HepG2 (cell line): ENCODE data around the gene AQP7. TPM values are rescaled to one million over a fixed set of nuclear protein-coding genes. Genes with fewer than 3 reads are reported as not detected.

Experiments used
- ATAC-seq: fragments of 200-7000 bp; cut with Tn5 transposase; 3 replicates; pipeline ENCODE4 v1.9.1; 2020; ENCODE audit warnings: mild to moderate bottlenecking, moderate library complexity
- BruUV-seq: library from RNA; stranded (reverse); fragments of 400-500 nt; replicated peaks from 2 replicates; lab custom pipeline; 2021; lab: Mats Ljungman, UMichigan
- CTCF ChIA-PET: fragments of 300-600 bp; formaldehyde crosslinking; extraction: SDS; loops from one replicate; lab custom pipeline; 2021; ENCODE audit warnings: low total read pairs, inconsistent platforms, low intra/inter-chr PET ratio; lab: Yijun Ruan, JAX
- POLR2A ChIA-PET: fragments of 350-600 bp; sonication (Branson Sonifier 250); formaldehyde crosslinking; loops from one replicate; lab custom pipeline; 2020; ENCODE audit warnings: antibody characterized with exemption, inconsistent platforms; lab: Yijun Ruan, JAX
- DNase-seq: peaks from one replicate; pipeline ENCODE4 v3.0.0-alpha.2; 2015; ENCODE audit warnings: low spot score
- FAIRE-seq: peaks from 3 replicates; lab custom pipeline; 2011; peaks lifted over from hg19 to GRCh38; lab: Jason Lieb, UNC
- H2AFZ ChIP-seq: one replicate; pipeline ENCODE4 v1.6.1; 2011; ENCODE audit warnings: low read length, inconsistent platforms
- H3K27ac ChIP-seq: fragments of 300-600 bp; 3 replicates; pipeline ENCODE4 v1.8.0; 2011; ENCODE audit warnings: mixed run types, mild to moderate bottlenecking, mixed read lengths, low read length, inconsistent platforms; ENCODE audit not compliant: insufficient read depth; ENCODE audit errors: extremely low read length
- H3K27me3 ChIP-seq, 2 experiments: fragments of 200-600 bp in 1 of 2; 2 replicates in 1 of 2; 3 replicates in 1 of 2; pipeline versions ENCODE4 v1.6.0 to v1.8.0; 2011; ENCODE audit warnings: low read length in 2 of 2, mild to moderate bottlenecking in 2 of 2, moderate library complexity in 2 of 2, inconsistent platforms in 1 of 2; ENCODE audit not compliant: insufficient read depth in 2 of 2, control insufficient read depth in 1 of 2
- H3K36me3 ChIP-seq, 2 experiments: fragments of 200-600 bp in 1 of 2; replicated peaks in 1 of 2; 2 replicates in 1 of 2; 3 replicates in 1 of 2; pipeline versions ENCODE4 v1.5.1 to v1.8.0; 2011; ENCODE audit warnings: low read length in 2 of 2, inconsistent platforms in 1 of 2; ENCODE audit not compliant: insufficient read depth in 2 of 2, control insufficient read depth in 1 of 2
- H3K4me1 ChIP-seq: 2 replicates; pipeline ENCODE4 v1.5.1; 2012; ENCODE audit warnings: low read length, inconsistent platforms; ENCODE audit not compliant: insufficient read depth
- H3K4me2 ChIP-seq: 2 replicates; pipeline ENCODE4 v1.6.0; 2011; ENCODE audit warnings: low read depth, low read length, inconsistent platforms
- H3K4me3 ChIP-seq, 3 experiments: fragments of 200-600 bp in 1 of 3; sonication (generic), shearing (Covaris generic) in 1 of 3; replicated peaks in 1 of 3; 2 replicates each; pipeline ENCODE4 v1.5.1; 2011 to 2016; ENCODE audit warnings: low read length in 3 of 3, inconsistent platforms in 2 of 3, low read depth in 2 of 3, mild to moderate bottlenecking in 2 of 3, control low read depth in 1 of 3, mixed read lengths in 1 of 3; ENCODE audit not compliant: insufficient read depth in 1 of 3
- H3K79me2 ChIP-seq: one replicate; pipeline ENCODE4 v1.6.1; 2011; ENCODE audit warnings: low read length, inconsistent platforms; ENCODE audit not compliant: insufficient read depth
- H3K9ac ChIP-seq: 2 replicates; pipeline ENCODE4 v1.6.0; 2011; ENCODE audit warnings: mild to moderate bottlenecking, low read depth, low read length, inconsistent platforms; ENCODE audit not compliant: insufficient read depth
- H3K9me3 ChIP-seq: 2 replicates; pipeline ENCODE4 v1.5.1; 2012; ENCODE audit warnings: mild to moderate bottlenecking, low read length
- H4K20me1 ChIP-seq: 2 replicates; pipeline ENCODE4 v1.6.0; 2011; ENCODE audit warnings: inconsistent platforms, mild to moderate bottlenecking, low read length, moderate library complexity; ENCODE audit not compliant: insufficient read depth
- AGO1 ChIP-seq: fragments of 200-400 bp; formaldehyde crosslinking; IDR thresholded peaks from 2 replicates; pipeline ENCODE4 v1.6.1; 2017; ENCODE audit warnings: mild to moderate bottlenecking, low read depth, low read length, moderate library complexity; ENCODE audit not compliant: poor library complexity, severe bottlenecking
- ESRRA ChIP-seq: sonication (generic); formaldehyde crosslinking; IDR thresholded peaks from 2 replicates; pipeline ENCODE4 v1.5.1; 2020; ENCODE audit warnings: mild to moderate bottlenecking, low read depth, missing genetic modification reagents
- ETV6 ChIP-seq: sonication (generic); formaldehyde crosslinking; conservative IDR thresholded peaks from 2 replicates; pipeline ENCODE4 v1.4.0; 2020; ENCODE audit warnings: missing genetic modification reagents
- KIAA2018 ChIP-seq: sonication (generic); formaldehyde crosslinking; IDR thresholded peaks from 2 replicates; pipeline ENCODE4 v1.5.0; 2020; ENCODE audit warnings: mild to moderate bottlenecking, missing genetic modification reagents, borderline replicate concordance
- MIXL1 ChIP-seq: IDR thresholded peaks from 2 replicates; pipeline ENCODE4 v1.6.1; 2016
- MYC ChIP-seq: sonication (generic); formaldehyde crosslinking; IDR thresholded peaks from 2 replicates; pipeline ENCODE4 v1.9.0; 2021; ENCODE audit warnings: missing genetic modification reagents, borderline replicate concordance
- MYNN ChIP-seq: sonication (generic); formaldehyde crosslinking; IDR thresholded peaks from 2 replicates; pipeline ENCODE4 v1.4.0; 2020; ENCODE audit warnings: mild to moderate bottlenecking, low read depth, missing genetic modification reagents
- SALL2 ChIP-seq: sonication (generic); formaldehyde crosslinking; IDR thresholded peaks from 2 replicates; pipeline ENCODE4 v1.8.1; 2023; ENCODE audit warnings: mild to moderate bottlenecking, missing genetic modification reagents, inconsistent platforms
- SNAPC2 ChIP-seq: sonication (generic); formaldehyde crosslinking; IDR thresholded peaks from 2 replicates; pipeline ENCODE4 v1.8.1; 2022; ENCODE audit warnings: mild to moderate bottlenecking, missing genetic modification reagents
- STAG1 ChIP-seq: sonication (generic); formaldehyde crosslinking; IDR thresholded peaks from 2 replicates; pipeline ENCODE4 v1.4.0; 2020; ENCODE audit warnings: missing genetic modification reagents
- ZNF7 ChIP-seq: IDR thresholded peaks from 2 replicates; pipeline ENCODE4 v1.6.1; 2016; ENCODE audit warnings: missing biosample characterization, missing genetic modification reagents
- ZNF703 ChIP-seq: sonication (generic); formaldehyde crosslinking; IDR thresholded peaks from 2 replicates; pipeline ENCODE4 v1.5.1; 2020; ENCODE audit warnings: missing genetic modification reagents, mild to moderate bottlenecking, moderate library complexity, borderline replicate concordance
- WGBS: methylation state at CpG from one replicate; pipeline ENCODE4 v1.1.6; 2017; ENCODE audit warnings: low lambda C conversion rate; 5-methylcytosine and 5-hydroxymethylcytosine counted together
- in situ Hi-C: cut with HindIII; loops from 2 replicates; pipeline ENCODE4 v1.10.0; 2017; ENCODE audit warnings: low pct_unique_long_range_greater_than_20kb; ENCODE audit not compliant: extremely low pct_ligation_motif_present
- intact Hi-C: fragments of 100-400 bp; cut with micrococcal nuclease; formaldehyde crosslinking; loops from one replicate; pipeline ENCODE4 v1.10.0; 2022; ENCODE audit not compliant: unreplicated experiment
- polyA plus RNA-seq, 8 experiments: library from polyadenylated mRNA; depleted of rRNA in 3 of 8; stranded (reverse) in 7 of 8; unstranded in 1 of 8; fragments of >200 nt; fragmentation: Illumina TruSeq in 4 of 8; extraction: Trizol in 4 of 8; gene quantifications; 2 replicates each; pipeline versions ENCODE4 v1.2.1 to v1.2.3, GENCODE V29; 2011 to 2016; ENCODE audit warnings: low read depth in 4 of 8, missing spikeins in 1 of 8, mixed read lengths in 1 of 8; ENCODE audit not compliant: insufficient read depth in 1 of 8
- total RNA-seq, 5 experiments: library from RNA; depleted of rRNA; stranded (reverse); fragments of >200 nt; fragmentation: Illumina TruSeq; extraction: Trizol; gene quantifications; 2 replicates each; pipeline ENCODE4 v1.2.3, GENCODE V29; 2016; ENCODE audit warnings: low read depth in 1 of 5
- TF ChIP-seq, protein P1 (sequence below): sonication (generic); formaldehyde crosslinking; IDR thresholded peaks from 2 replicates; pipeline ENCODE4 v1.5.0; 2020; ENCODE audit warnings: missing genetic modification reagents

AQP7 gene
- total and polyA plus RNA-seq, 2 of the 13 experiments (the other 11 are each of a cell fraction or from before 2014, with no cell fraction given), result 1.9 to 2.1 TPM

- H3K27ac ChIP-seq, result no peak overlapping the region
- WGBS, result 17% methylated on average over 2 of the region's 2 CpGs
Measured at GRCh38 chr9:33431420-33431819, 29.1 kb upstream of the AQP7 start.

More at GRCh38 chr9:33431420-33431819, 29.1 kb upstream of the AQP7 start:
- no peaks in the 10 kb centered on the region for H4K20me1 ChIP-seq
- H2AFZ ChIP-seq, result no peak overlapping the region
- ATAC-seq (no peak), FAIRE-seq (no peak), DNase-seq (no peak)
- in situ Hi-C loops, result no loop called here
- POLR2A ChIA-PET, result no interaction called here
- H3K4me2 ChIP-seq, result no peak overlapping the region
- CTCF ChIA-PET, result no interaction called here
- H3K4me3 ChIP-seq, result no peak overlapping the region
- H3K27me3 ChIP-seq, result peaks cover 5 to 38% of the 10 kb centered on the region in 2 experiments; a peak in 4 of 5 replicates
- intact Hi-C loops, result no loop called here
- H3K79me2 ChIP-seq, result no peaks in the 10 kb centered on the region
- no TSS peak for BruUV-seq
- no peaks in the 10 kb centered on the region for H3K36me3 ChIP-seq
- TF ChIP-seq MYC, result no peak
- TF ChIP-seq MIXL1 (CRISPR knock-in tag), result no peak
- no peak for TF ChIP-seq ETV6 (CRISPR knock-in tag)
- TF ChIP-seq STAG1 (CRISPR knock-in tag), result no peak
- TF ChIP-seq, protein P1, sequence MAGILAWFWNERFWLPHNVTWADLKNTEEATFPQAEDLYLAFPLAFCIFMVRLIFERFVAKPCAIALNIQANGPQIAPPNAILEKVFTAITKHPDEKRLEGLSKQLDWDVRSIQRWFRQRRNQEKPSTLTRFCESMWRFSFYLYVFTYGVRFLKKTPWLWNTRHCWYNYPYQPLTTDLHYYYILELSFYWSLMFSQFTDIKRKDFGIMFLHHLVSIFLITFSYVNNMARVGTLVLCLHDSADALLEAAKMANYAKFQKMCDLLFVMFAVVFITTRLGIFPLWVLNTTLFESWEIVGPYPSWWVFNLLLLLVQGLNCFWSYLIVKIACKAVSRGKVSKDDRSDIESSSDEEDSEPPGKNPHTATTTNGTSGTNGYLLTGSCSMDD, result no peak
- no peak for TF ChIP-seq ZNF7 (CRISPR knock-in tag)
- no peak for TF ChIP-seq SALL2 (CRISPR knock-in tag)
- no peak for TF ChIP-seq SNAPC2 (CRISPR knock-in tag)
- TF ChIP-seq ESRRA (CRISPR knock-in tag), result no peak
- no peak for TF ChIP-seq AGO1
- no peak for TF ChIP-seq MYNN
- TF ChIP-seq ZNF703 (CRISPR knock-in tag), result no peak
- TF ChIP-seq KIAA2018, result no peak
- H3K4me1 ChIP-seq, result peaks cover 38% of the 10 kb centered on the region
- no peaks in the 10 kb centered on the region for H3K9me3 ChIP-seq
- H3K9ac ChIP-seq, result no peak overlapping the region
